ENCODE results near the gene GRHL1. TPM values are rescaled to one million over a fixed set of nuclear protein-coding genes. Genes with fewer than 3 reads are reported as not detected.

The GRHL1 gene
- total RNA-seq, 1 donor from 2014 or later = 0.43 TPM

DNA sequence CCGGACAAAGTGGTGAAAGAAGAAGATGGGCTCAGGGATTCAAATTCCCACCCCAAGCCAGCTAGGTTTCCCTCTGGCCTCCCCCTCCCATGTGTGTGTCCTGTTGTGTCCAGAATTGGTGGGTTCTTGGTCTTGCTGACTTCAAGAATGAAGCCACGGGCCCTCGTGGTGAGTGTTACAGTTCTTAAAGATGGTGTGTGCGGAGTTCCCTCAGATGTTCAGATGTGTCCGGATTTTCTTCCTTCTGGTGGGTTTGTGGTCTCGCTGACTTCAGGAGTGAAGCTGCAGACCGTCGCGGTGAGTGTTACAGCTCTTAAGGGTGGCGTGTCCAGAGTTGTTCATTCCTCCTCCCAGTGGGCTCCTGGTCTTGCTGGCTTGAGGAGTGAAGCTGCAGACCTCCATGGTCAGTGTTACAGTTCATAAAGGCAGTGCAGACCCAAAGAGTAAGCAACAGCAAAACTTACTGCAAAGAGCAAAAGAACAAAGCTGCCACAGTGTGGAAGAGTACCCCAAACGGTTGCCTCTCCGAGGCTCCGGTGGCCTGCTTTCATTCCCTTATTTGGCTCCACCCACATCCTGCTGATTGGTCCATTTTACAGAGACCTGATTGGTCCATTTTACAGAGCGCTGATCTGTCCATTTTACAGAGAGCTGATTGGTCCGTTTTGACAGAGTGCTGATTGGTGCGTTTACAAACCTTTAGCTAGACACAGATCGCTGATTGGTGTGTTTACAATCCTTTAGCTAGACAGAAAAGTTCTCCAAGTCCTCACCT lies 54.2 kb downstream of the GRHL1 start:
- Histone ChIP-seq H3K9me3 (no peaks in the 10 kb centered on the region), H3K4me3 (peak overlapping the region; percentile 38 to 60), H3K36me3 (no peaks in the 10 kb centered on the region), H3K27me3 (no peaks in the 10 kb centered on the region), H3K4me1 (peaks cover 13 to 43% of the 10 kb centered on the region in 2 donors), H3K27ac (no peak overlapping the region)
- TF ChIP-seq, protein P1, sequence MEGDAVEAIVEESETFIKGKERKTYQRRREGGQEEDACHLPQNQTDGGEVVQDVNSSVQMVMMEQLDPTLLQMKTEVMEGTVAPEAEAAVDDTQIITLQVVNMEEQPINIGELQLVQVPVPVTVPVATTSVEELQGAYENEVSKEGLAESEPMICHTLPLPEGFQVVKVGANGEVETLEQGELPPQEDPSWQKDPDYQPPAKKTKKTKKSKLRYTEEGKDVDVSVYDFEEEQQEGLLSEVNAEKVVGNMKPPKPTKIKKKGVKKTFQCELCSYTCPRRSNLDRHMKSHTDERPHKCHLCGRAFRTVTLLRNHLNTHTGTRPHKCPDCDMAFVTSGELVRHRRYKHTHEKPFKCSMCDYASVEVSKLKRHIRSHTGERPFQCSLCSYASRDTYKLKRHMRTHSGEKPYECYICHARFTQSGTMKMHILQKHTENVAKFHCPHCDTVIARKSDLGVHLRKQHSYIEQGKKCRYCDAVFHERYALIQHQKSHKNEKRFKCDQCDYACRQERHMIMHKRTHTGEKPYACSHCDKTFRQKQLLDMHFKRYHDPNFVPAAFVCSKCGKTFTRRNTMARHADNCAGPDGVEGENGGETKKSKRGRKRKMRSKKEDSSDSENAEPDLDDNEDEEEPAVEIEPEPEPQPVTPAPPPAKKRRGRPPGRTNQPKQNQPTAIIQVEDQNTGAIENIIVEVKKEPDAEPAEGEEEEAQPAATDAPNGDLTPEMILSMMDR (IDR thresholded peaks at IDR 0.05) = no peak
- no peak for DNase-seq (ENCODE audit: low spot score in 2 of 2)
- intact Hi-C loops (cut with DNase I) = loop anchor here (2.0 kb wide), 2 partner anchors 21 to 31 kb away; no protein-coding TSS in a partner anchor

DNA sequence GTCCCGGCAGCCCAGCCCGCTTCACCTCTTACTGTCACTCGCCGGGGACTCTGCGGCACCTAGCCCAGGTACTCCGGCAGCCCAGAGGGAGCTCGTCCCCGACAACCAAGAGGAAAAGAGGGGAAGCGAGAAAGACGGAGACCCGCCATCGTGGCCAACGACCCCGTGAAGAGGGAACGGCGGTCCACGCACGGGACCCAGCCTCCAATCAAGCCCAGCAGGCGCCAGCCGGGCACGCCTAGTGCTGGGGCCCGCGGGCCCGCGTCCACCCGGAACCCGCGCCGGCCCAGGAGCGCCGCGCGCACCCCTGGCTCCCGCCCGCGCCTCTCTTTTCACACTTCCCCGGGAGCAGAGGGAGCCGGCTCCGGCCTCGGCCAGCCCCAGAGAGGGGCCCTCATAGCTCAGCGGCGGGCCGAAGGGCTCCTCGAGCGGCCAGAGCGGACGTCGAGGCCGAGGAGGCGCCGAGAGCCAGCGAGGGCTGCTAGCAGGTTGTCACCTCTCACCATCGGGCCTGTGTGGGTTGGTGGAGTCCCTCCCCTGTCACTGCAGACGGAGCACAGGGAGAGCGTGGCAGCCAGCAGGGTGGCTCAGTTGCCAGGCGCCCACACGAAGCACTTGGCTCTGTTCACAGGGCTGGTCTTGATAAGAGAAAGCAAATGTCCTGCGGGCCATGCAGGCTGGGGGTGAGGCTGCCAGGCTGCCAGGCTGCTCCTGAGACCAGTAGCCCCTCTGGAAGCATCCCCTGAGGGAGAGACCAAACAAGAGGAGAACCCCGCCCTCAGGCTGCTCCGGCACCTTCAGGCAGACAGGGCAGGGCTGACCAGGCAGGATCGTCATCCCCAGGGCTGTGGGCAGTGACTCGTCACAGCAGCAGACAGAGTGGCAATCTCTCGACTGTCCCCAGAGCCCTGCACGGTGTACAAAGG lies 55.0 kb downstream of the GRHL1 start:
- Histone ChIP-seq H3K4me3 (peak overlapping the region; percentile 38 to 60), H3K36me3 (no peaks in the 10 kb centered on the region), H3K27me3 (no peaks in the 10 kb centered on the region), H3K9me3 (no peaks in the 10 kb centered on the region), H3K27ac (peak overlapping the region; percentile 54 to 76), H3K4me1 (peaks cover 13 to 44% of the 10 kb centered on the region in 2 donors)
- TF ChIP-seq, protein P1 (IDR thresholded peaks at IDR 0.05) = no peak
- DNase-seq (ENCODE audit: low spot score in 2 of 2) = no peak
- intact Hi-C loops (cut with DNase I) = loop anchor here (2.0 kb wide), 2 partner anchors 22 to 30 kb away; no protein-coding TSS in a partner anchor

DNA sequence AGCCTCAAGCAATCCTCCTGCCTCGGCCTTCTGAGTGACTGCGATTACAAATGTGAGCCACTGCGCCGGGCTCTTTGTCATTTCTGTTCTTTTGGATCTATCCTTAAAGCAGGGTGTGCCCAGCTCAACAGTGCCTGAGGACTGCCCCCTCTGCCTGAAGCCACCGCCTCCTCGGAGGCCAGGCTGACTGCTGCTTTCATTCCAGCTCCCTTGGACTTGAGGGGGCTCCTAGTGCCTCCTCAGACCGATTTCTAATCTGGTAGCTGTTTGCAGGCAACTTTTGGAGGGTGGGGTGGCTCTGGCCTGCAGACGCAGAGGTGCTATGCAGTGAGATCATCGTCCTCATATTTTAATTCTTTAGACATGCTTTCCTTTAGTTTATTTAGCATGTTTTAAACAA lies 55.9 kb downstream of the GRHL1 start:
- TF ChIP-seq, protein P1 (IDR thresholded peaks at IDR 0.05) = no peak
- Histone ChIP-seq H3K36me3 (no peaks in the 10 kb centered on the region), H3K4me1 (peaks cover 13 to 44% of the 10 kb centered on the region in 2 donors), H3K9me3 (no peaks in the 10 kb centered on the region), H3K27ac (peak overlapping the region; percentile 54 to 76), H3K4me3 (no peak overlapping the region), H3K27me3 (no peaks in the 10 kb centered on the region)
- no peak for DNase-seq (ENCODE audit: low spot score in 2 of 2)
- intact Hi-C loops (cut with DNase I) = loop anchor here (2.0 kb wide), 2 partner anchors 23 to 29 kb away; no protein-coding TSS in a partner anchor

DNA sequence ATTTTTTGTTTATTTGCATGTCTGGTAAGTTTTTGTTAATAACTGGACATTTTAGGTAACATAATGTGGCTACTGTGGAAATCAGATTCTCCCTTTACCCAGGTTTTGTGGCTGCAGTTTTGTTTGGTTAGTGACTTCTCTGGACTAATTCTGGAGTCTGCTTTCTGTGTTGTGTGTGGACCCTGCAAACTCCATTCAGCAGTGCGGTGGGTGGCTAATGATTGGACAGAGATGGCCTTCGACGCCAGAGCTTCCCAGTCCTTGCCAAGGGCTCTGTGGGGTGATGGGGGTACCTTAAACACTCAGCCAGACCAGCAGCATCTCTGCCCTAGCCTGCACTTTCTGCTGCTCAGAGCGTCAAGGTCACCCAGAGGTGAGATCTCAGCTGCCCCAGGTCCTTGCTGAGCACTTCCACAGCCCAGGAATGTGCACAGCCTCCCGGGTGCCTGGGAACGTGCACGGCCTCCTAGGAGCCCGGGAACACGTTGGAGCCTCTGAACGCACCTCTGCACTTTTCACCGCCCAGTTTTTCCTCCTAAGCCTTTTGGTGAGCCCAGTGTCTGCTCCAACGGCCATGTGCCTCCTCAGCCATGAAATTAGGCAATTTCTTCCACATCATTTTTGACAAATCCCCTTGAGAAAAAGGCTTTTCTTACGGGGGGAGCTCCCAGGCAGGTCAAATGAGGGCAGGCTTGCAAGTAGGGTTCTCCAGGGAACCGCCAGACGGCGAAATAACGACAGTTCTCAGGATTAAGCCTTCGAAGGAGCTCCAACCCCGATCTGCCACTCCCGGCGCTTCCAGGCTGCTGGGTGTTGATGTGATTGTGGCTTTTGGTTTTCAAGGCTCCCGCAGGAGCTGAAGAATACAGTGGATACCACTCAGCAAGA lies 56.7 kb downstream of the GRHL1 start:
- no peak for DNase-seq (ENCODE audit: low spot score in 2 of 2)
- peak overlapping the region in 1 of 2 donors; percentile 76 for H3K27ac ChIP-seq
- no peaks in the 10 kb centered on the region for H3K27me3 ChIP-seq
- TF ChIP-seq, protein P1 (IDR thresholded peaks at IDR 0.05) = no peak
- peaks cover 13 to 44% of the 10 kb centered on the region in 2 donors for H3K4me1 ChIP-seq
- H3K9me3 ChIP-seq = no peaks in the 10 kb centered on the region
- no peak overlapping the region for H3K4me3 ChIP-seq
- H3K36me3 ChIP-seq = no peaks in the 10 kb centered on the region
- intact Hi-C loops (cut with DNase I) = loop anchor here (2.0 kb wide), 2 partner anchors 23 to 29 kb away; no protein-coding TSS in a partner anchor

DNA sequence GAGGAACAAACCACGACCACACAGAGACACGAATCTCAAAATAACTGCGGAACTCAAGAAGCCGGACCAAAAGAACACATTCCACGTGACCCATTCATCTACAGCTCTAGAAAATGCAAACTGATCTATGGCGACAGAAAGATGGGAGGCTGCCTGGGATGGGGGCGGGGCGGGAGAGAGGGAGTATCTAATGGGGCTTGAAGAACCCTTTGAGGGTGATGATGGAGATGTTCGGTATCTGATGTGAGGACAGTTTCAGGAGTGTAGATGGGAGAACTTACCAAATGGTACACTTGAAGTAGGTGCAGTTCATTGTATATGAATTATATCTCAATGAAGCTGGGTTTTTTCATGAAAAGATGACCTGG lies 57.3 kb downstream of the GRHL1 start:
- no peak for DNase-seq (ENCODE audit: low spot score in 2 of 2)
- Histone ChIP-seq H3K27me3 (no peaks in the 10 kb centered on the region), H3K27ac (peak overlapping the region in 1 of 2 donors; percentile 76), H3K4me1 (peaks cover 13 to 44% of the 10 kb centered on the region in 2 donors), H3K9me3 (no peaks in the 10 kb centered on the region), H3K4me3 (no peak overlapping the region), H3K36me3 (no peaks in the 10 kb centered on the region)
- intact Hi-C loops (cut with DNase I) = no loop called here
- TF ChIP-seq, protein P1 (IDR thresholded peaks at IDR 0.05) = no peak

Measured in ascending aorta (tissue), 2 donors.